GM18502 (cell line): Measurements from ENCODE around the gene MYO7B.

ENCODE experiments used
- ATAC-seq: cut with Tn5 transposase; IDR thresholded peaks from one replicate; pipeline ENCODE4 v1.9.1; 2021; ENCODE audit warnings: mild to moderate bottlenecking; ENCODE audit not compliant: unreplicated experiment, poor library complexity

The MYO7B gene

GRCh38 chr2:127632592-127633489 is 97.4 kb downstream of the MYO7B start:
- ATAC-seq = peak; percentile 48

- ATAC-seq = no peak
Observed at GRCh38 chr2:127633556-127634065, 98.1 kb downstream of the MYO7B start.

GRCh38 chr2:127634066-127634617 is 98.7 kb downstream of the MYO7B start:
- ATAC-seq = no peak

- ATAC-seq = no peak
Observed at GRCh38 chr2:127634626-127635379, 99.3 kb downstream of the MYO7B start.

- no peak for ATAC-seq
Observed at GRCh38 chr2:127635380-127636237, 100.1 kb downstream of the MYO7B start.

GRCh38 chr2:127636248-127637235 is 101.1 kb downstream of the MYO7B start:
- no peak for ATAC-seq

GRCh38 chr2:127637236-127637630 is 101.8 kb downstream of the MYO7B start:
- ATAC-seq = no peak

GRCh38 chr2:127637725-127638252 is 102.3 kb downstream of the MYO7B start:
- no peak for ATAC-seq

- ATAC-seq = no peak
Observed at GRCh38 chr2:127638361-127639110, 103.1 kb downstream of the MYO7B start.

GRCh38 chr2:127639111-127639474 is 103.6 kb downstream of the MYO7B start:
- ATAC-seq = no peak

GRCh38 chr2:127640082-127641072 is 104.9 kb downstream of the MYO7B start:
- ATAC-seq = no peak

- ATAC-seq = no peak
Observed at GRCh38 chr2:127641133-127641532, 105.7 kb downstream of the MYO7B start.

- no peak for ATAC-seq
Observed at GRCh38 chr2:127641846-127642507, 106.5 kb downstream of the MYO7B start.

- ATAC-seq = no peak
Observed at GRCh38 chr2:127642706-127643438, 107.4 kb downstream of the MYO7B start.

- ATAC-seq = no peak
Observed at GRCh38 chr2:127643439-127644065, 108.1 kb downstream of the MYO7B start.
